Peyer's patch (tissue), 4 donors: ENCODE data around the gene PARD3B.

Experiments used
- CTCF ChIP-seq, 6 experiments: fragments of 450-650 bp in 4 of 6; fragments of 200-600 bp in 2 of 6; sonication (generic) in 1 of 6; IDR thresholded peaks; one replicate each; pipeline ENCODE4 v1.5.1; 2017 to 2019; ENCODE audit warnings: antibody characterized with exemption in 6 of 6, mild to moderate bottlenecking in 3 of 6, moderate library complexity in 1 of 6
- POLR2A ChIP-seq, 2 donors: fragments of 450-650 bp; IDR thresholded peaks; one replicate each; pipeline ENCODE4 v1.5.1; 2017; ENCODE audit warnings: antibody characterized with exemption in 2 of 2, mild to moderate bottlenecking in 2 of 2, moderate library complexity in 2 of 2

DNA sequence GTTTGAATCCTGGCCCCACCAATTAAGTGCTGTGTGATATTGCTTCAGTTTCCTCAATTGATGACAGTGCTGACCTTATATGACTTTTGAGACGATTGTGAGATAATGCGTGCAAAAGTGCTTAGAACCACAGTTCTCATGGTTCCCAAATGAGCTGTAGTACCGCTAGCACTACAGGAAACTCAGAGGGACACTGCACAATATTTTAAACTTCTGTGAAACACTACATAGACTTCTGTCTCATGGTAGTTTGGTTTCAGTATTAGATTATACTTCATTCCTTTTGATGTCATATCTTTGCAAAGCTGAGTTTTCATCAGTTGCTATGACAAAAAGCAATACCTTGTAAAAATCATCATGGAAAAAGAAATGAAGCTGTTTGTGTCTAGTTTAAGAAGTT is 368.0 kb downstream of the PARD3B start:
- TF ChIP-seq CTCF (IDR thresholded peaks at IDR 0.05) (no peak), POLR2A (IDR thresholded peaks at IDR 0.05) (no peak)
